H9 (cell line): ENCODE data around the gene FAM107A. TPM values are rescaled to one million over a fixed set of nuclear protein-coding genes. Genes with fewer than 3 reads are reported as not detected.

Experiments used
- DNase-seq: peaks from one replicate; pipeline ENCODE4 v3.0.0-alpha.2; 2017
- H2AFZ ChIP-seq: one replicate; pipeline ENCODE4 v1.6.1; 2013; ENCODE audit warnings: mild to moderate bottlenecking, low read length, control low read depth, moderate library complexity
- H2AK5ac ChIP-seq: 2 replicates; pipeline ENCODE4 v1.6.1; 2013; ENCODE audit warnings: low read length, control low read depth, mixed read lengths; ENCODE audit not compliant: insufficient read length
- H2BK120ac ChIP-seq: one replicate; pipeline ENCODE4 v1.6.1; 2013; ENCODE audit warnings: low read depth, mild to moderate bottlenecking, low read length, control low read depth, inconsistent platforms; ENCODE audit not compliant: poor library complexity, severe bottlenecking
- H2BK12ac ChIP-seq: 2 replicates; pipeline ENCODE4 v1.6.1; 2013; ENCODE audit warnings: low read length, control low read depth, mixed read lengths, low read depth; ENCODE audit not compliant: insufficient read length
- H2BK15ac ChIP-seq: 2 replicates; pipeline ENCODE4 v1.6.1; 2013; ENCODE audit warnings: low read depth, low read length, control low read depth
- H2BK20ac ChIP-seq: one replicate; pipeline ENCODE4 v1.6.1; 2013; ENCODE audit warnings: low read depth, mild to moderate bottlenecking, low read length, control low read depth, inconsistent platforms; ENCODE audit not compliant: poor library complexity, severe bottlenecking
- H2BK5ac ChIP-seq: 2 replicates; pipeline ENCODE4 v1.6.1; 2013; ENCODE audit warnings: low read length, control low read depth, mixed read lengths; ENCODE audit not compliant: insufficient read length
- H3K14ac ChIP-seq: 2 replicates; pipeline ENCODE4 v1.6.1; 2013; ENCODE audit warnings: low read length, control low read depth; ENCODE audit not compliant: insufficient read depth
- H3K18ac ChIP-seq: 2 replicates; pipeline ENCODE4 v1.6.1; 2013; ENCODE audit warnings: low read depth, mild to moderate bottlenecking, mixed read lengths, low read length, control low read depth; ENCODE audit not compliant: insufficient read length
- H3K23ac ChIP-seq: 2 replicates; pipeline ENCODE4 v1.6.1; 2013; ENCODE audit warnings: low read length, control low read depth, mixed read lengths, low read depth; ENCODE audit not compliant: insufficient read length
- H3K23me2 ChIP-seq: 2 replicates; pipeline ENCODE4 v1.6.1; 2013; ENCODE audit warnings: low read depth, mild to moderate bottlenecking, mixed read lengths, low read length, control low read depth; ENCODE audit not compliant: insufficient read length, poor library complexity, severe bottlenecking
- H3K27ac ChIP-seq: 2 replicates; pipeline ENCODE4 v1.5.1; 2013; ENCODE audit warnings: low read length, control low read depth, mixed read lengths, low read depth; ENCODE audit not compliant: insufficient read length
- H3K27me3 ChIP-seq: 2 replicates; pipeline ENCODE4 v1.6.1; 2013; ENCODE audit warnings: low read length, control low read depth, inconsistent platforms; ENCODE audit not compliant: insufficient read depth
- H3K4ac ChIP-seq: 2 replicates; pipeline ENCODE4 v1.6.1; 2013; ENCODE audit warnings: low read depth, mild to moderate bottlenecking, control low read depth, inconsistent platforms, low read length, moderate library complexity
- H3K4me1 ChIP-seq: 2 replicates; pipeline ENCODE4 v1.6.1; 2013; ENCODE audit warnings: low read length, control low read depth, inconsistent platforms; ENCODE audit not compliant: insufficient read depth
- H3K4me2 ChIP-seq: 2 replicates; pipeline ENCODE4 v1.6.1; 2013; ENCODE audit warnings: low read length, control low read depth, mixed read lengths; ENCODE audit not compliant: insufficient read length, insufficient read depth
- H3K56ac ChIP-seq: 2 replicates; pipeline ENCODE4 v1.6.1; 2013; ENCODE audit warnings: low read depth, mild to moderate bottlenecking, mixed read lengths, low read length, control low read depth; ENCODE audit not compliant: insufficient read length
- H3K79me1 ChIP-seq: 2 replicates; pipeline ENCODE4 v1.6.1; 2013; ENCODE audit warnings: low read depth, mild to moderate bottlenecking, moderate library complexity, low read length, control low read depth, inconsistent platforms; ENCODE audit not compliant: insufficient read depth, poor library complexity, severe bottlenecking
- H3K79me2 ChIP-seq: 2 replicates; pipeline ENCODE4 v1.6.1; 2013; ENCODE audit warnings: low read length, control low read depth, inconsistent platforms; ENCODE audit not compliant: insufficient read depth
- H3K9ac ChIP-seq: 2 replicates; pipeline ENCODE4 v1.6.1; 2013; ENCODE audit warnings: low read length, control low read depth, mixed read lengths; ENCODE audit not compliant: insufficient read length; ENCODE audit errors: extremely low read depth
- H3K9me3 ChIP-seq: one replicate; pipeline ENCODE4 v1.6.1; 2013; ENCODE audit warnings: low read depth, low read length, inconsistent platforms; ENCODE audit not compliant: control insufficient read depth
- H3T11ph ChIP-seq: one replicate; pipeline ENCODE4 v1.6.1; 2013; ENCODE audit warnings: mild to moderate bottlenecking, low read length, control low read depth, inconsistent platforms
- H4K20me1 ChIP-seq: one replicate; pipeline ENCODE4 v1.6.1; 2013; ENCODE audit not compliant: control insufficient read depth, insufficient read length, insufficient read depth
- H4K5ac ChIP-seq: 2 replicates; pipeline ENCODE4 v1.6.1; 2013; ENCODE audit warnings: low read depth, mild to moderate bottlenecking, mixed read lengths, low read length, control low read depth; ENCODE audit not compliant: insufficient read length
- H4K8ac ChIP-seq: replicated peaks from 2 replicates; pipeline ENCODE4 v1.6.1; 2013; ENCODE audit warnings: low read length, control low read depth, mixed read lengths, low read depth; ENCODE audit not compliant: insufficient read length
- H4K91ac ChIP-seq: 2 replicates; pipeline ENCODE4 v1.6.1; 2013; ENCODE audit warnings: low read depth, mild to moderate bottlenecking, moderate library complexity, mixed read lengths, low read length, control low read depth; ENCODE audit not compliant: insufficient read length
- H3K27ac Mint-ChIP-seq, 3 experiments: 2 replicates in 2 of 3; 3 replicates in 1 of 3; pipeline ENCODE4 v1.8.0; 2020 to 2021; ENCODE audit warnings: mixed read lengths in 3 of 3, mild to moderate bottlenecking in 1 of 3, moderate library complexity in 1 of 3
- H3K27me3 Mint-ChIP-seq: 2 replicates; pipeline ENCODE4 v1.8.0; 2021; ENCODE audit warnings: low read depth, mild to moderate bottlenecking, moderate library complexity, mixed read lengths
- H3K36me3 Mint-ChIP-seq, 3 experiments: 2 replicates in 2 of 3; 3 replicates in 1 of 3; pipeline ENCODE4 v1.8.0; 2020 to 2021; ENCODE audit warnings: low read depth in 3 of 3, mixed read lengths in 3 of 3; ENCODE audit not compliant: insufficient read depth in 1 of 3
- H3K4me1 Mint-ChIP-seq, 2 experiments: 2 replicates each; pipeline ENCODE4 v1.8.0; 2020; ENCODE audit warnings: mixed read lengths in 2 of 2
- H3K4me3 Mint-ChIP-seq, 2 experiments: 2 replicates in 1 of 2; 3 replicates in 1 of 2; pipeline ENCODE4 v1.8.0; 2020 to 2021; ENCODE audit warnings: mild to moderate bottlenecking in 2 of 2, mixed read lengths in 2 of 2, moderate library complexity in 1 of 2
- H3K9me3 Mint-ChIP-seq, 2 experiments: 2 replicates in 1 of 2; 3 replicates in 1 of 2; pipeline ENCODE4 v1.8.0; 2020; ENCODE audit warnings: mild to moderate bottlenecking in 2 of 2, mixed read lengths in 2 of 2, moderate library complexity in 1 of 2
- WGBS: extraction: QIAGEN DNeasy Blood & Tissue Kit; methylation state at CpG from one replicate; pipeline ENCODE4 v1.1.7; 2013; ENCODE audit warnings: missing lambda C conversion rate, low lambda C conversion rate, mixed read lengths; ENCODE audit not compliant: insufficient read length; ENCODE audit errors: extremely low coverage; 5-methylcytosine and 5-hydroxymethylcytosine counted together
- total RNA-seq: library from RNA; stranded (reverse); gene quantifications from 2 replicates; pipeline ENCODE4 v1.2.1, GENCODE V29; 2021
- TF ChIP-seq, protein P1 (sequence below): fragments of 200-600 bp; sonication (generic); conservative IDR thresholded peaks from 3 replicates; pipeline ENCODE4 v1.8.0; 2021; ENCODE audit warnings: antibody characterized with exemption, mild to moderate bottlenecking

Gene FAM107A
- total RNA-seq, 1 experiment from 2014 or later, result 0.11 TPM

DNA sequence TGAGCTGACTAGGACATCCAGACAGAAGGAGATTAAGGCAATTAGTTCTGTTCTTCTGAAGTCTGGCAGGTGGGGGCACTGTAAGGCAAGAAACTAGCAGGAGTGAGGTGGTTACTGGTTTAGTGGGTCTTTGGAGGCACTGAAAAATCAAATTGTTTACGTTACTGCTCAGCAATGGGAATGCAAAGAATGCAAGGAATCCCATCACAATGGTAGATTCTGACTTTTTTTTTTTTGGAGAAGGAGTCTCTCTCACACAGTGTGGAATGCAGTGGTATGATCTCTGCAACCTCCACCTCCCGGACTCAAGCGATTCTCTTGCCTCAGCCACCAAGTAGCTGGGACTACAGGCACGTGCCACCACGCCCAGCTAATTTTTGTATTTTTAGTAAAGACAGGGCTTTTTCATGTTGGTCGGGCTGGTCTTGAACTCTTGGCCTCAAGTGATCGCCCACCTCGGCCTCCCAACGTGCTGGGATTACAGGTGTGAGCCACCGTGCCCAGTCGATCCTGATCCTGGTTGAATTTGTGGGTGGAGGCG lies 16.4 kb downstream of the FAM107A start:
- Histone ChIP-seq H3K23ac (no peak overlapping the region), H3T11ph (no peak overlapping the region), H3K9ac (no peak overlapping the region), H2BK15ac (no peak overlapping the region), H3K4me1 (peaks cover 9% of the 10 kb centered on the region; the same call in 1 of the 2 replicates), H4K91ac (no peak overlapping the region), H3K56ac (no peak overlapping the region), H3K4me2 (no peak overlapping the region), H4K8ac (no peak overlapping the region), H3K79me1 (no peaks in the 10 kb centered on the region), H3K14ac (peak overlapping the region; percentile 68), H2AFZ (no peak overlapping the region), H2BK5ac (no peak overlapping the region), H4K5ac (no peak overlapping the region), H4K20me1 (no peaks in the 10 kb centered on the region), H3K79me2 (no peaks in the 10 kb centered on the region), H3K27ac (no peak overlapping the region), H2AK5ac (no peak overlapping the region), H2BK12ac (peak overlapping the region; percentile 78), H2BK20ac (no peak overlapping the region), H3K9me3 (no peaks in the 10 kb centered on the region), H3K23me2 (no peaks in the 10 kb centered on the region), H3K27me3 (no peaks in the 10 kb centered on the region), H2BK120ac (no peak overlapping the region), H3K4ac (peak overlapping the region; percentile 30; the same call in 1 of the 2 replicates), H3K18ac (peak overlapping the region; percentile 74)
- no peak overlapping the region; a peak in 1 of 5 replicates for H3K4me3 Mint-ChIP-seq
- peak; percentile 87 for DNase-seq
- H3K4me1 Mint-ChIP-seq, result peaks cover 39 to 44% of the 10 kb centered on the region in 2 experiments
- TF ChIP-seq, protein P1, sequence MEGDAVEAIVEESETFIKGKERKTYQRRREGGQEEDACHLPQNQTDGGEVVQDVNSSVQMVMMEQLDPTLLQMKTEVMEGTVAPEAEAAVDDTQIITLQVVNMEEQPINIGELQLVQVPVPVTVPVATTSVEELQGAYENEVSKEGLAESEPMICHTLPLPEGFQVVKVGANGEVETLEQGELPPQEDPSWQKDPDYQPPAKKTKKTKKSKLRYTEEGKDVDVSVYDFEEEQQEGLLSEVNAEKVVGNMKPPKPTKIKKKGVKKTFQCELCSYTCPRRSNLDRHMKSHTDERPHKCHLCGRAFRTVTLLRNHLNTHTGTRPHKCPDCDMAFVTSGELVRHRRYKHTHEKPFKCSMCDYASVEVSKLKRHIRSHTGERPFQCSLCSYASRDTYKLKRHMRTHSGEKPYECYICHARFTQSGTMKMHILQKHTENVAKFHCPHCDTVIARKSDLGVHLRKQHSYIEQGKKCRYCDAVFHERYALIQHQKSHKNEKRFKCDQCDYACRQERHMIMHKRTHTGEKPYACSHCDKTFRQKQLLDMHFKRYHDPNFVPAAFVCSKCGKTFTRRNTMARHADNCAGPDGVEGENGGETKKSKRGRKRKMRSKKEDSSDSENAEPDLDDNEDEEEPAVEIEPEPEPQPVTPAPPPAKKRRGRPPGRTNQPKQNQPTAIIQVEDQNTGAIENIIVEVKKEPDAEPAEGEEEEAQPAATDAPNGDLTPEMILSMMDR, result peak; percentile 73
- peaks cover 3% of the 10 kb centered on the region; the same call in 1 of the 2 replicates for H3K27me3 Mint-ChIP-seq
- no CpG with 5 or more reads among the region's 12 CpGs for WGBS
- H3K9me3 Mint-ChIP-seq, result peaks cover 0 to 4% of the 10 kb centered on the region in 2 experiments; a peak in 3 of 5 replicates
- H3K27ac Mint-ChIP-seq, result peak overlapping the region; percentile 87 to 97 (median 89)
- H3K36me3 Mint-ChIP-seq, result no peaks in the 10 kb centered on the region; a peak in 1 of 7 replicates
